Testis (tissue), 2 donors: ENCODE measurements around the gene COL25A1.

ENCODE experiments used
- CTCF ChIP-seq, 3 experiments: fragments of 450-650 bp in 2 of 3; fragments of 200-600 bp in 1 of 3; sonication (generic) in 1 of 3; IDR thresholded peaks; one replicate each; pipeline ENCODE4 v1.5.1; 2016 to 2019; ENCODE audit warnings: antibody characterized with exemption in 3 of 3, mild to moderate bottlenecking in 2 of 3, moderate library complexity in 1 of 3
- POLR2A ChIP-seq: fragments of 450-650 bp; IDR thresholded peaks from one replicate; pipeline ENCODE4 v1.6.1; 2017; ENCODE audit warnings: antibody characterized with exemption, mild to moderate bottlenecking, moderate library complexity

GRCh38 chr4:109052821-109053220 lies 249.6 kb downstream of the COL25A1 start:
- TF ChIP-seq POLR2A (no peak), CTCF (IDR thresholded peaks at IDR 0.05) (no peak)
